ENCODE results near the gene ARHGAP26. TPM values are rescaled to one million over a fixed set of nuclear protein-coding genes. Genes with fewer than 3 reads are reported as not detected.

ARHGAP26 gene
- total and polyA plus RNA-seq, 7 experiments from 2014 or later, result 10.5 to 123 (median 22.7) TPM

DNA sequence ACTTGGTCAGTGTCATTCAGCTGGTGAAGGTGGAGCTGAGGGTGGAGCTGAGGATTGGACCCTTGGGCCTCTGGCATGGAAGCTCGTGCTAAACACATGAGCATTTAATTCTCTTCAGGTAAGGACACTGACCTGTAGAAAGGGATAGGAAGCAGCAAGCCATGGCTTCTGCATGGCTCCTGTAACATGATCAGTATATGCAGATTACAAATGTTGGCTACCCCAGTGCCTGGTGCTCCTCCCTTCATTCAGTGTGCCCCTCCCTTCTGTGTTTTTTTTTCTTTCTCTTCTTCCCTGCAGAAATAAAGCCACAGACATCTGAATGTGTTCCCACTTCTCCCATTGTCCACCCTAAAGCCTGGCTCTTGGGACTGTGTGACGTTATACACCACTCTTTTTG is 52.9 kb downstream of the ARHGAP26 start:
- Mint-ChIP-seq H3K4me3 (no peak overlapping the region), H3K27me3 (no peaks in the 10 kb centered on the region), H3K4me1 (peaks cover 12 to 66% (median 40%) of the 10 kb centered on the region in 7 donors), H3K36me3 (peaks cover 0 to 12% (median 8%) of the 10 kb centered on the region in 5 donors), H3K9me3 (peaks cover 0 to 4% (median 0%) of the 10 kb centered on the region in 11 donors), H3K27ac (no peak overlapping the region)
- Histone ChIP-seq H3K36me3 (ENCODE audit: control insufficient read depth in 2 of 3, insufficient read depth in 3 of 3, low read length in 3 of 3) (no peaks in the 10 kb centered on the region), H3K4me3 (ENCODE audit: low read length) (no peak overlapping the region), H3K4me1 (ENCODE audit: control insufficient read depth in 2 of 2, insufficient read depth in 2 of 2, low read length in 2 of 2) (peaks cover 0 to 34% of the 10 kb centered on the region in 2 donors), H3K9me3 (ENCODE audit: control insufficient read depth in 2 of 3, low read length in 3 of 3) (no peaks in the 10 kb centered on the region), H3K27ac (ENCODE audit: low read depth, low read length) (no peak overlapping the region), H3K27me3 (ENCODE audit: control insufficient read depth in 2 of 2, insufficient read depth in 2 of 2, low read length in 2 of 2) (no peaks in the 10 kb centered on the region)
- POLR2A ChIA-PET, result interaction anchor here (1.1 kb wide), 1 partner anchor 26 kb away, joined by 3 read pairs; no protein-coding TSS in a partner anchor
- no peak for ATAC-seq
- DNase-seq, result no peak
- CTCF ChIA-PET, result interaction anchor here (0.6 kb wide), 1 partner anchor 23 kb away, joined by 3 read pairs; no protein-coding TSS in a partner anchor
- intact Hi-C loops (cut with micrococcal nuclease), result loop anchor here in 1 of 2 donors (10.0 kb wide), 1 partner anchor 48 kb away; the partner anchor contains the start of gene ARHGAP26

DNA sequence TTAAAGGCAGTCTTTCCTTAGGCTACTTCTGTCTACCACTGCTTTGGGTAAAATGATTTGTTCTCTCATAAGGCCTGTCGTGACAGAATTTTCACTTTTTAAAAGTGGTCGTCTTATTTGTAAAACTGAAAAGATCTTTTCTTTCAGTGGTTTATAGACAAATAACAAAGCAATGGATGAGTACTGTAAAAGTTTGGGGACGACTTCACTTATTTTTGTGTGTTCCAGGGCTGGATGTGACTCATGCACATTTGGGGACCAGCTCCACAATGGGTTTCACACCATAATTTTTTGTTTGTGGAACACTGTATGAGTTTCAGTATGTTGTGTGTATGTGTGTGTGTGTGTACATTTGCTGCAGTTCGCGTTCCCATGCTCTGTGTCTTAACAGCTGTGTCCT is 53.6 kb downstream of the ARHGAP26 start:
- no peaks in the 10 kb centered on the region for H3K36me3 ChIP-seq (ENCODE audit: control insufficient read depth in 2 of 3, insufficient read depth in 3 of 3, low read length in 3 of 3)
- peaks cover 0 to 34% of the 10 kb centered on the region in 2 donors for H3K4me1 ChIP-seq (ENCODE audit: control insufficient read depth in 2 of 2, insufficient read depth in 2 of 2, low read length in 2 of 2)
- H3K27me3 ChIP-seq (ENCODE audit: control insufficient read depth in 2 of 2, insufficient read depth in 2 of 2, low read length in 2 of 2), result no peaks in the 10 kb centered on the region
- Mint-ChIP-seq H3K27me3 (no peaks in the 10 kb centered on the region), H3K27ac (no peak overlapping the region), H3K4me3 (no peak overlapping the region), H3K36me3 (peaks cover 0 to 12% (median 8%) of the 10 kb centered on the region in 5 donors), H3K9me3 (peaks cover 0 to 4% (median 0%) of the 10 kb centered on the region in 11 donors), H3K4me1 (peaks cover 13 to 71% (median 44%) of the 10 kb centered on the region in 7 donors)
- H3K9me3 ChIP-seq (ENCODE audit: control insufficient read depth in 2 of 3, low read length in 3 of 3), result no peaks in the 10 kb centered on the region
- intact Hi-C loops (cut with micrococcal nuclease), result loop anchor here in 1 of 2 donors (10.0 kb wide), 1 partner anchor 49 kb away; the partner anchor contains the start of gene ARHGAP26
- no peak for DNase-seq
- POLR2A ChIA-PET, result no interaction called here
- no peak overlapping the region for H3K27ac ChIP-seq (ENCODE audit: low read depth, low read length)
- no peak overlapping the region for H3K4me3 ChIP-seq (ENCODE audit: low read length)
- no peak for ATAC-seq
- CTCF ChIA-PET, result no interaction called here

DNA sequence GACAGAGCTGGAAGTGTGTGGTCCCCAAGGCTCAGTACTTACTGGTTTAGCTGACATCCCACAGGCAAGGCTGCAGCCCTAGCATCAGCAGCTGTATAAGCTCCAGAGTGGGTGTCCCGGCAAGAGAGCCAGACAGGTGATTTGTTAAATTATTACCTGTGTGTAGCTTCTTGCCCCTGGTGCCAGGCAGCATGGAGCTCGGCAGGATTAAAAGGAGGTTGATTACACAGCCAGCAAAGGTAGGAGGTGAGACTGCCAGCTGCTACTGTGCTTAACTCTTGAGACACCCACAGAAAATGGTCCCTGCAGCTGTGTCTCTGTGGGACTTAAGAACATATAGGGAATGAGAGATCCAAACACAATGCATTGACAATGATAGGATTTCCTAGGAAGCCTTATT is 54.2 kb downstream of the ARHGAP26 start:
- intact Hi-C loops (cut with micrococcal nuclease), result loop anchor here in 1 of 2 donors (10.0 kb wide), 1 partner anchor 50 kb away; the partner anchor contains the start of gene ARHGAP26
- Mint-ChIP-seq H3K27ac (peak overlapping the region in 1 of 9 donors; percentile 21), H3K4me1 (peaks cover 18 to 74% (median 48%) of the 10 kb centered on the region in 7 donors), H3K4me3 (no peak overlapping the region), H3K9me3 (peaks cover 0 to 4% (median 0%) of the 10 kb centered on the region in 11 donors), H3K36me3 (peaks cover 0 to 12% (median 8%) of the 10 kb centered on the region in 5 donors), H3K27me3 (no peaks in the 10 kb centered on the region)
- POLR2A ChIA-PET, result no interaction called here
- CTCF ChIA-PET, result no interaction called here
- peaks cover 0 to 34% of the 10 kb centered on the region in 2 donors for H3K4me1 ChIP-seq (ENCODE audit: control insufficient read depth in 2 of 2, insufficient read depth in 2 of 2, low read length in 2 of 2)
- no peaks in the 10 kb centered on the region for H3K27me3 ChIP-seq (ENCODE audit: control insufficient read depth in 2 of 2, insufficient read depth in 2 of 2, low read length in 2 of 2)
- no peak overlapping the region for H3K4me3 ChIP-seq (ENCODE audit: low read length)
- no peaks in the 10 kb centered on the region for H3K9me3 ChIP-seq (ENCODE audit: control insufficient read depth in 2 of 3, low read length in 3 of 3)
- no peaks in the 10 kb centered on the region for H3K36me3 ChIP-seq (ENCODE audit: control insufficient read depth in 2 of 3, insufficient read depth in 3 of 3, low read length in 3 of 3)
- DNase-seq, result no peak
- no peak overlapping the region for H3K27ac ChIP-seq (ENCODE audit: low read depth, low read length)
- no peak for ATAC-seq

DNA sequence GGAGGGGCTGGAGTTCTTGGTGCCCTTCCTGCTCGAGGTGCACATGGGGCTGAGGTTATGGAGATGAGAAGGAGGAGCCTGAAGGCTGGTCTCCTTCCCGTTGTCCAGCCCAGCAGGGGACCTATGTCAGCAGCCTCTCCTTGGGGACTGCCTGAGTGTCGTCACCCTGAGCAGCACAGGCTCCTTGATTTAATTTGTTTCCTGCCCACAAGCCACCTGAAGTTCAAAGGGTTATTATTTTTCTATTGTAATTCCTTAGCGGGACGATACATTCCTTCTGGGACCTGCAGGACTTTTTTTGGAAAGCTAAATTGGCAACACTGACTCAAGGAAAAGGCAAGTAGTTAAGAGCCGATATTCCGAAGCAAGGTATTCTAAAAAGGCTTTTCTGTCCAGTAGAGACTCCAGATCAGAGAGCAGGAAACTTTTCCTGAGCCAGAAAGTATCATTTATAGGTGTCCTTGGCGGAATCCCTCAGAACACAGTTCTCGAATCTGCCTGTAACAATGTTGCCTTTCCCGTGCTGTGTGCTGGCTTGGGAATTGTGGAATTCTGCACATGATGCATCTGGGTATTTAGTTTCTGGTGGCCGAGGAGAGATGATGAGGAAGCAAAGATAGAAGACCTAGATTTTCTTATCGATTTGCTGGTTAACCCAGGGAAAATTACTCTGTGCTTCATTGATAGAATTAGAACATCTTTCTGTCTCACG is 55.4 kb downstream of the ARHGAP26 start:
- H3K36me3 Mint-ChIP-seq, result peaks cover 0 to 11% (median 6%) of the 10 kb centered on the region in 5 donors
- no peak for ATAC-seq
- H3K27me3 Mint-ChIP-seq, result no peaks in the 10 kb centered on the region
- no peaks in the 10 kb centered on the region for H3K27me3 ChIP-seq (ENCODE audit: control insufficient read depth in 2 of 2, insufficient read depth in 2 of 2, low read length in 2 of 2)
- H3K27ac Mint-ChIP-seq, result peak overlapping the region in 1 of 9 donors; percentile 9
- H3K9me3 ChIP-seq (ENCODE audit: control insufficient read depth in 2 of 3, low read length in 3 of 3), result no peaks in the 10 kb centered on the region
- no peaks in the 10 kb centered on the region for H3K36me3 ChIP-seq (ENCODE audit: control insufficient read depth in 2 of 3, insufficient read depth in 3 of 3, low read length in 3 of 3)
- H3K4me1 ChIP-seq (ENCODE audit: control insufficient read depth in 2 of 2, insufficient read depth in 2 of 2, low read length in 2 of 2), result peaks cover 0 to 34% of the 10 kb centered on the region in 2 donors
- no peak overlapping the region for H3K27ac ChIP-seq (ENCODE audit: low read depth, low read length)
- POLR2A ChIA-PET, result no interaction called here
- H3K4me3 Mint-ChIP-seq, result no peak overlapping the region
- H3K9me3 Mint-ChIP-seq, result peaks cover 0 to 4% (median 0%) of the 10 kb centered on the region in 11 donors
- no peak for DNase-seq
- peaks cover 20 to 78% (median 47%) of the 10 kb centered on the region in 7 donors for H3K4me1 Mint-ChIP-seq
- CTCF ChIA-PET, result no interaction called here
- intact Hi-C loops (cut with micrococcal nuclease), result loop anchor here (1.0 to 10.0 kb wide), 2 partner anchors 25 to 51 kb away; partner anchors contain the start of gene ARHGAP26 (in 1 of the 2)
- H3K4me3 ChIP-seq (ENCODE audit: low read length), result no peak overlapping the region

DNA sequence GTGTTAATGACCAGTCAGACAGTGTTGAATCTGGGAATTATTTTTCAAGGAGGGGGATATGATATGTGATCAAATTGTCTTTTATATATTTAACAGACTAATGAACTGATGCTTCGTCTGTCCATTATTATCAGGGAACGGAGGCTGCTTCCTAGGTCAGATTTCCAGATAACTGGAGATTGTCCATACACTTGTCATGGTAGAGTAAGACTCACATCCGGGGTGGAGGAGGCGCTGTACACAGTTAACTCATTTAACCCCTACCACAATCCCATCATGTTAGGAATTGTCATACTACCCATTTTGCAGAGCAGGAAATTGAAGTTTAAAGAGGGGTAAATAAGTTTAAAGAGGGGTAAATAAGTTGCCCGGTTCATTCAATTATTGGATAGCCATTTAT is 55.9 kb downstream of the ARHGAP26 start:
- no peaks in the 10 kb centered on the region for H3K27me3 ChIP-seq (ENCODE audit: control insufficient read depth in 2 of 2, insufficient read depth in 2 of 2, low read length in 2 of 2)
- H3K4me1 ChIP-seq (ENCODE audit: control insufficient read depth in 2 of 2, insufficient read depth in 2 of 2, low read length in 2 of 2), result peaks cover 0 to 34% of the 10 kb centered on the region in 2 donors
- Mint-ChIP-seq H3K9me3 (no peaks in the 10 kb centered on the region), H3K27me3 (no peaks in the 10 kb centered on the region), H3K27ac (peak overlapping the region in 1 of 9 donors; percentile 9), H3K4me1 (peaks cover 20 to 76% (median 47%) of the 10 kb centered on the region in 7 donors), H3K4me3 (no peak overlapping the region), H3K36me3 (peaks cover 0 to 6% (median under 1%) of the 10 kb centered on the region in 5 donors)
- ChIA-PET POLR2A (no interaction called here), CTCF (interaction anchor here (1.1 kb wide), 1 partner anchor 28 kb away, joined by 3 read pairs; no protein-coding TSS in a partner anchor)
- H3K9me3 ChIP-seq (ENCODE audit: control insufficient read depth in 2 of 3, low read length in 3 of 3), result no peaks in the 10 kb centered on the region
- no peak for ATAC-seq
- H3K27ac ChIP-seq (ENCODE audit: low read depth, low read length), result no peak overlapping the region
- H3K36me3 ChIP-seq (ENCODE audit: control insufficient read depth in 2 of 3, insufficient read depth in 3 of 3, low read length in 3 of 3), result no peaks in the 10 kb centered on the region
- intact Hi-C loops (cut with micrococcal nuclease), result loop anchor here (1.0 to 10.0 kb wide), 2 partner anchors 26 to 51 kb away; partner anchors contain the start of gene ARHGAP26 (in 1 of the 2)
- no peak for DNase-seq
- no peak overlapping the region for H3K4me3 ChIP-seq (ENCODE audit: low read length)

DNA sequence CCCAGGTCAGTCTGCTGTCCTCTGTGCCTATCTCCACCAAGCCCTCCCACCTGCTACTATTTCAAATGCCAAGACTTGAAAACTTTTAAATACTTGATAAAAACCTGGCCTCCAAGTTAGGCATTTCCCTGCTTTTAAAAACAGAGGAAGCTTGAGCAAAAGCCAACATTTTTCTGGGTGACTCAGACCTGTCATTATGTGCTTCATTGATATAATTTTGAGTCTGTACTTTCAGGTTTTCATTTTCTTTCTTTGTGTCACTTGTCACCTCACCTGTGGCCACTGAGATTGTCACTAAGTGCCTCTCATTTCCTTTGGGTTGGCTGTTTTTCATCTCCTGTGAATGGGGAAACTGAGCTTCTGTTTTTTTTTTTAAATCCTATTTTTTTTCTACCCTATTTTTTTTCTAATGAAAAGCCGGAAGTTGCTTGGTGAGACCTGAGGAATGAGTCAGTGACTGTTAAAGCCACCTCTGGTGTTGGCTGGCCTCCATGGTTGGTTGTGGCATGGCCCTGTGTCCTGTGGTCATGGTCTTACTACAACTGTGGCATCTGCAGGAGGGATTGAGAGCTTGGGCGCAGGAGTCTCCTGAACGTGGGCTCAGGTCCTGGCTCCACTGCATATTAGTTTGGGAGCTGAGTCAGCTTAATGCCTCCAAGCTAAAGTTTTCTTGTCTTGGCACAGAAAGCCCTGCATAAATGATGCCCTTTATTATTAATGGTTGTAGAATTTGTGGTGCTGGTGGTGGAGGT is 56.7 kb downstream of the ARHGAP26 start:
- Histone ChIP-seq H3K4me1 (ENCODE audit: control insufficient read depth in 2 of 2, insufficient read depth in 2 of 2, low read length in 2 of 2) (peaks cover 0 to 33% of the 10 kb centered on the region in 2 donors), H3K4me3 (ENCODE audit: low read length) (no peak overlapping the region), H3K27me3 (ENCODE audit: control insufficient read depth in 2 of 2, insufficient read depth in 2 of 2, low read length in 2 of 2) (no peaks in the 10 kb centered on the region), H3K27ac (ENCODE audit: low read depth, low read length) (no peak overlapping the region), H3K9me3 (ENCODE audit: control insufficient read depth in 2 of 3, low read length in 3 of 3) (no peaks in the 10 kb centered on the region), H3K36me3 (ENCODE audit: control insufficient read depth in 2 of 3, insufficient read depth in 3 of 3, low read length in 3 of 3) (no peaks in the 10 kb centered on the region)
- H3K36me3 Mint-ChIP-seq, result peaks cover 0 to 4% (median 0%) of the 10 kb centered on the region in 5 donors
- H3K4me3 Mint-ChIP-seq, result no peak overlapping the region
- ChIA-PET POLR2A (interaction anchor here (0.6 kb wide), 1 partner anchor 1203 kb away, joined by 4 read pairs; no protein-coding TSS in a partner anchor), CTCF (interaction anchor here (0.5 to 1.1 kb wide), 3 partner anchors 26 to 239 kb away, joined by 3 read pairs; no protein-coding TSS in a partner anchor)
- H3K27ac Mint-ChIP-seq, result no peak overlapping the region
- peaks cover 25 to 81% (median 52%) of the 10 kb centered on the region in 7 donors for H3K4me1 Mint-ChIP-seq
- no peaks in the 10 kb centered on the region for H3K9me3 Mint-ChIP-seq
- peak in 1 of 9 donors; percentile 33 for DNase-seq
- ATAC-seq, result peak; percentile 64
- intact Hi-C loops (cut with micrococcal nuclease), result loop anchor here (1.0 to 10.0 kb wide), 2 partner anchors 27 to 52 kb away; partner anchors contain the start of gene ARHGAP26 (in 1 of the 2)
- no peaks in the 10 kb centered on the region for H3K27me3 Mint-ChIP-seq

Data from naive thymus-derived CD4-positive, alpha-beta T cell (primary cell).